Pancreas (tissue), 10 donors: ENCODE data around the gene NEUROD2. TPM values are rescaled to one million over a fixed set of nuclear protein-coding genes. Genes with fewer than 3 reads are reported as not detected.
A peak's percentile ranks its signal among the peaks of the same experiment; 100 is the strongest.

Experiments
- ATAC-seq, 4 donors: fragments of 200-7000 bp; cut with Tn5 transposase; one replicate each; pipeline versions ENCODE4 v1.8.0 to v1.9.1; 2020; ENCODE audit warnings: mild to moderate bottlenecking in 4 of 4, moderate library complexity in 4 of 4
- DNase-seq, 6 donors: peaks; one replicate each; pipeline ENCODE4 v3.0.0-alpha.2; 2020
- FAIRE-seq: peaks from 2 replicates; lab custom pipeline; 2012; peaks lifted over from hg19 to GRCh38; lab: Jason Lieb, UNC
- H3K27ac ChIP-seq, 4 donors: fragments of 200-600 bp; sonication (generic); 1 replicate in 3 of 4; 2 replicates in 1 of 4; pipeline versions ENCODE4 v1.5.0 to v1.8.0; 2020
- H3K27me3 ChIP-seq, 4 donors: fragments of 200-600 bp; one replicate each; pipeline ENCODE4 v1.8.0; 2021
- H3K36me3 ChIP-seq, 3 donors: fragments of 200-600 bp; sonication (generic) in 1 of 3; one replicate each; pipeline versions ENCODE4 v1.5.0 to v1.8.0; 2020 to 2021
- H3K4me1 ChIP-seq, 3 donors: fragments of 200-600 bp; one replicate each; pipeline ENCODE4 v1.8.0; 2021
- H3K4me3 ChIP-seq, 4 donors: fragments of 200-600 bp; sonication (generic) in 2 of 4; one replicate each; pipeline versions ENCODE4 v1.5.0 to v1.8.0; 2020 to 2021
- H3K9me3 ChIP-seq, 4 donors: fragments of 200-600 bp; one replicate each; pipeline ENCODE4 v1.8.0; 2021
- CTCF ChIP-seq, 4 donors: fragments of 200-600 bp; sonication (generic) in 3 of 4; IDR thresholded peaks; one replicate each; pipeline versions ENCODE4 v1.5.0 to v1.8.0; 2021; ENCODE audit warnings: antibody characterized with exemption in 4 of 4
- WGBS, 2 donors: extraction: QIAGEN DNeasy Blood & Tissue Kit; methylation state at CpG; one replicate each; pipeline ENCODE4 v1.1.7; 2013; 5-methylcytosine and 5-hydroxymethylcytosine counted together
- intact Hi-C, 3 donors: fragments of 100-400 bp; cut with DNase I; formaldehyde crosslinking; loops; one replicate each; pipeline versions ENCODE4 v1.11.1 to v1.14.2; 2022
- polyA plus RNA-seq, 2 donors: library from polyadenylated mRNA; stranded (reverse); fragments of 200-250 nt; gene quantifications; one replicate each; pipeline ENCODE4 v1.2.3, GENCODE V29; 2013
- total RNA-seq, 6 donors: library from RNA; stranded (reverse); fragmentation: NEBNext Ultra II Directional in 4 of 6; extraction: Animal tissue kit (Norgen Biotek cat#: 25700) in 4 of 6; gene quantifications; one replicate each; pipeline versions ENCODE4 v1.2.1 to v1.2.4, GENCODE V29; 2021 to 2023
- donor health status: healthy with polysubstance abuse.
- donor health status: DM: no; HTN: no; CAD: no; lungs with moderate emphysema.
- donor health status: DM: no; HTN: no; CAD: no.
- donor health status: control.
- donor health status: control.
- donor health status: Bipolar disorder and iron deficiency.
- donor health status: DM: yes; HTN: yes; CAD: no.
- donor health status: DM: no; HTN: no; CAD: no.
- donor health status: DM: no; HTN: no; CAD: no.
- donor health status: DM: yes; HTN: yes; CAD: no.

Gene NEUROD2
- total and polyA plus RNA-seq, 8 donors: 0.04 TPM; not detected in 7

DNA sequence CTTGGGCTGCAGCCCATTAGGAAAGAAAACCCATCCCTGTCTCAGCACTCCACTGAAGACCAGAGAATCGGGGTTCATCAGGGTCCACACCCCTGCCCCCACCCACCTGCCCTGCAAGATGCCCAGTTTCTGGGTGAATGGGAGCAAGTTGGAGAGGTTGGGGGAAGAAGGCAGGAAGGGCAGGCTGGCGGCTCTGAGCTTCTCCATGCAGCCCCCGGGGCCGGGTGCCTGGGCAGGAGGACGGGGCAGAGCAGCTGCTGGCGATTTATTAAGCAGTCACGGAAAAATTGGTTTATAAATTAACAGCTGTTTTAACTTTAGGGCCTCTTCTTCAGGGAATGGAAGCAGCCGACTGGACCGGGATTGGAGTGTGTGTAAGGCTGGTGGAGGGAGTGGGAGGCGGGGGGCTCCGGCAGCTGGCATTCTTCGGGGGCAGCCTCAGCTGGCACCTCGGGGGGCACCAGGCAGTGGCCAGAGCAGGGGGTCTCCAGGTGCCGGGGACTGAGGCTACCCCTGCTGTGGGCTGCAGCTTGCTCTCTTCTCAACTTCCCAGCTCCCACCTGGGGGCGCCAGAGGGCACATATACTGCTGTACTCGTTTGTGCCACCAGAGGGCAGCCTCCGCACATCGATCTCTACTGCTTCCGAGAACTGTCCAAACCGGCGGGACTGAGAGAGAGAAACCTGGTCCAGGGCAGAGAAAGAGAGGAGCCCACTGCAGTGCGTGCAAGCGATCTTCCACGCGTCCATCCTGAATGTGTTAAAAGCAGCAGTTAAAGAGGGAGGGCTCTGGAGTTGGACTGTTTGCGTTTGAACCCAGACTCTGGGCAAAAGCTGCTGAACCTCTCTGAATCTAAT is 14.0 kb upstream of the NEUROD2 start:
- no peak overlapping the region for H3K27ac ChIP-seq
- peak; percentile 55 to 86 (median 74) for ATAC-seq
- peak; percentile 67 to 96 (median 89) for DNase-seq
- H3K36me3 ChIP-seq: no peaks in the 10 kb centered on the region
- TF ChIP-seq CTCF (IDR thresholded peaks at IDR 0.05): peak; percentile 98 to 99 (median 99)
- H3K4me3 ChIP-seq: no peak overlapping the region
- no peaks in the 10 kb centered on the region for H3K9me3 ChIP-seq
- intact Hi-C loops: loop anchor here in 2 of 3 donors (5.0 kb wide), 3 partner anchors 69 to 136 kb away; no protein-coding TSS in a partner anchor
- 6 to 7% methylated on average over 25 to 26 of the region's 26 CpGs for WGBS, 2 donors
- H3K4me1 ChIP-seq: peaks cover 0 to 8% (median 4%) of the 10 kb centered on the region in 3 donors
- H3K27me3 ChIP-seq: no peaks in the 10 kb centered on the region
- FAIRE-seq: no peak

GRCh38 chr17:39619786-39620101 is 12.0 kb upstream of the NEUROD2 start:
- Histone ChIP-seq H3K4me1 (peaks cover 0 to 8% (median 4%) of the 10 kb centered on the region in 3 donors), H3K9me3 (no peaks in the 10 kb centered on the region), H3K36me3 (no peaks in the 10 kb centered on the region), H3K27me3 (no peaks in the 10 kb centered on the region), H3K27ac (no peak overlapping the region), H3K4me3 (no peak overlapping the region)
- intact Hi-C loops: loop anchor here in 2 of 3 donors (5.0 kb wide), 3 partner anchors 67 to 138 kb away; no protein-coding TSS in a partner anchor
- DNase-seq: no peak
- 48 to 69% methylated on average over 1 of the region's 1 CpG for WGBS, 2 donors
- TF ChIP-seq CTCF (IDR thresholded peaks at IDR 0.05): no peak
- FAIRE-seq: no peak
- ATAC-seq: no peak

GRCh38 chr17:39618956-39619785 is 11.5 kb upstream of the NEUROD2 start:
- H3K4me1 ChIP-seq: peaks cover 0 to 8% (median 4%) of the 10 kb centered on the region in 3 donors
- DNase-seq (peak in 1 of 6 donors; percentile 28), FAIRE-seq (no peak), ATAC-seq (no peak)
- no peaks in the 10 kb centered on the region for H3K9me3 ChIP-seq
- H3K36me3 ChIP-seq: no peaks in the 10 kb centered on the region
- H3K4me3 ChIP-seq: peak overlapping the region in 2 of 4 donors; percentile 46 to 49
- no peak overlapping the region for H3K27ac ChIP-seq
- H3K27me3 ChIP-seq: no peaks in the 10 kb centered on the region
- WGBS, 2 donors: 38 to 40% methylated on average over 13 of the region's 13 CpGs
- intact Hi-C loops: no loop called here
- TF ChIP-seq CTCF (IDR thresholded peaks at IDR 0.05): no peak

DNA sequence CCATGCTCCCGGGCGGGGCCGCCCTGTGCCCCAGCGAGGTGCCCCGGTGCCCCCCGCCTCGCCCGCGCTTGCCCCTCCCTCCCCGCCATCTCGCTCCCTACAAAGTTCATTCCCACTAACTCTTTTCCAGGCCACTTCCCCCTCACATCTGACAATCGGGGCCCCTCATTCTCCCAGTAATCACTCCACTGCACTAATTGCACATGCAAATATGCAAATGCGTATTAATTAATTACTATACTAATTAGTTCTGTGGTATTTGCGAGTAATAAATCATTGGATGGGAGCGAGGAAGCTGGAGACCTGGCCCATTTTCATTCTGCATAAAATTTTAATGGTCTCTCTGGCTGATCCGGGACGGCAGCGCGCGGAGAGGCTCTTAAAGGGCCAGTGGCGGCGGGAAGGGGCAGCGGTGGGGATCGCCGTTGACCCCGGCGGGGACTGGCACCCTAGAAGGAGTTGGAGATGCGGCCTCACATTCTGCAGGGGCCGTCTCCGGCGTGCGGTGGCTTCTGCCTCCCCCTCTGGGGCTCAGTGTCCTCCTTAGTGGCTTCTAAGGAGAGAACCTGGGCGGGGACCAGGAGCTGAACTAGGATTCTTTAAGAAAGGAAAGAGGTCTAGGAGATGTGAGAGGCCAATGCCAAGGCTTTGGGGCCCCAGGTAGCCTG is 10.7 kb upstream of the NEUROD2 start:
- ATAC-seq: peak in 2 of 4 donors; percentile 7 to 35

More for the DNA sequence above, 10.7 kb upstream of the NEUROD2 start:
- peak overlapping the region in 2 of 4 donors; percentile 17 to 52 for H3K27ac ChIP-seq
- no peaks in the 10 kb centered on the region for H3K36me3 ChIP-seq
- intact Hi-C loops: no loop called here
- 2 to 3% methylated on average over 22 to 33 of the region's 33 CpGs for WGBS, 2 donors
- no peaks in the 10 kb centered on the region for H3K27me3 ChIP-seq
- TF ChIP-seq CTCF (IDR thresholded peaks at IDR 0.05): no peak
- peaks cover 0 to 8% (median 4%) of the 10 kb centered on the region in 3 donors for H3K4me1 ChIP-seq
- peak overlapping the region; percentile 39 to 49 (median 44) for H3K4me3 ChIP-seq
- DNase-seq (peak in 1 of 6 donors; percentile 36), FAIRE-seq (no peak)
- H3K9me3 ChIP-seq: no peaks in the 10 kb centered on the region
